Keratinocyte (primary cell): ENCODE results near the gene ACER3. TPM values are rescaled to one million over a fixed set of nuclear protein-coding genes. Genes with fewer than 3 reads are reported as not detected.
A peak's percentile ranks its signal among the peaks of the same experiment; 100 is the strongest.
"Not testable (repeated sequence)": the region's sequence is repeated elsewhere in the genome, so short reads cannot be mapped to it uniquely, and the experiment has no call there.

Experiments
- DNase-seq: peaks from one replicate; pipeline ENCODE4 v3.0.0-alpha.2; 2011; ENCODE audit warnings: low read depth, missing footprints, low spot score
- FAIRE-seq: peaks from 2 replicates; lab custom pipeline; 2011; peaks lifted over from hg19 to GRCh38; lab: Jason Lieb, UNC
- H2AFZ ChIP-seq: 2 replicates; pipeline ENCODE4 v1.6.0; 2012; ENCODE audit warnings: low read length, control low read depth, inconsistent platforms; ENCODE audit not compliant: control insufficient read depth
- H3K27ac ChIP-seq: 2 replicates; pipeline ENCODE4 v1.5.1; 2011; ENCODE audit warnings: low read length; ENCODE audit not compliant: control insufficient read depth, insufficient read depth
- H3K27me3 ChIP-seq: 3 replicates; pipeline ENCODE4 v1.6.0; 2011; ENCODE audit warnings: low read length; ENCODE audit not compliant: control insufficient read depth, insufficient read depth; ENCODE audit errors: extremely low read depth
- H3K36me3 ChIP-seq, 2 experiments: 2 replicates in 1 of 2; 3 replicates in 1 of 2; pipeline ENCODE4 v1.5.1; 2011; ENCODE audit warnings: low read length in 2 of 2, mild to moderate bottlenecking in 1 of 2; ENCODE audit not compliant: control insufficient read depth in 2 of 2, insufficient read depth in 2 of 2; ENCODE audit errors: extremely low read depth in 1 of 2
- H3K4me1 ChIP-seq: 3 replicates; pipeline ENCODE4 v1.5.1; 2011; ENCODE audit warnings: low read length; ENCODE audit not compliant: control insufficient read depth, insufficient read depth; ENCODE audit errors: extremely low read depth
- H3K4me2 ChIP-seq: 3 replicates; pipeline ENCODE4 v1.6.0; 2011; ENCODE audit warnings: low read depth, low read length; ENCODE audit not compliant: control insufficient read depth, insufficient read depth; ENCODE audit errors: extremely low read depth
- H3K4me3 ChIP-seq, 3 experiments: fragments of 200-600 bp in 1 of 3; sonication (generic) in 1 of 3; 2 replicates in 2 of 3; 3 replicates in 1 of 3; pipeline ENCODE4 v1.5.1; 2011 to 2016; ENCODE audit warnings: low read length in 3 of 3, mild to moderate bottlenecking in 3 of 3, control low read depth in 2 of 3, inconsistent platforms in 1 of 3, low read depth in 1 of 3, mixed read lengths in 1 of 3, mixed run types in 1 of 3, moderate library complexity in 1 of 3; ENCODE audit not compliant: control insufficient read depth in 2 of 3, insufficient read depth in 2 of 3; ENCODE audit errors: extremely low read depth in 1 of 3
- H3K79me2 ChIP-seq: 2 replicates; pipeline ENCODE4 v1.6.0; 2012; ENCODE audit warnings: low read length; ENCODE audit not compliant: control insufficient read depth, insufficient read depth
- H3K9ac ChIP-seq: 3 replicates; pipeline ENCODE4 v1.6.0; 2011; ENCODE audit warnings: low read length; ENCODE audit not compliant: control insufficient read depth, insufficient read depth; ENCODE audit errors: extremely low read depth
- H3K9me1 ChIP-seq: 3 replicates; pipeline ENCODE4 v1.6.0; 2011; ENCODE audit warnings: low read length; ENCODE audit not compliant: control insufficient read depth, insufficient read depth; ENCODE audit errors: extremely low read depth
- H3K9me3 ChIP-seq: 2 replicates; pipeline ENCODE4 v1.5.1; 2012; ENCODE audit warnings: low read depth, low read length; ENCODE audit not compliant: control insufficient read depth
- H4K20me1 ChIP-seq: 3 replicates; pipeline ENCODE4 v1.6.0; 2011; ENCODE audit warnings: low read length; ENCODE audit not compliant: control insufficient read depth, insufficient read depth; ENCODE audit errors: extremely low read depth
- EZH2 ChIP-seq: IDR thresholded peaks from one replicate; pipeline ENCODE4 v1.6.1; 2012; ENCODE audit warnings: inconsistent platforms, mild to moderate bottlenecking, low read length, moderate library complexity
- dilution Hi-C: fragments of 300-500 bp; cut with MboI; formaldehyde crosslinking; loops from one replicate; pipeline ENCODE4 v1.7.0; 2020; ENCODE audit warnings: low sequenced_read_pairs; ENCODE audit not compliant: extremely low pct_ligation_motif_present
- polyA plus RNA-seq, 5 experiments: library from polyadenylated mRNA; depleted of rRNA in 3 of 5; stranded (reverse) in 3 of 5; stranded (forward) in 1 of 5; unstranded in 1 of 5; fragments of >200 nt; gene quantifications; 1 replicate in 1 of 5; 2 replicates in 3 of 5; 3 replicates in 1 of 5; pipeline versions ENCODE4 v1.2.1 to v1.2.3, GENCODE V29; 2011 to 2012; ENCODE audit warnings: missing spikeins in 2 of 5, low read depth in 1 of 5, low replicate concordance in 1 of 5
- TF ChIP-seq, protein P1 (sequence below), 3 experiments: IDR thresholded peaks in 1 of 3; conservative IDR thresholded peaks in 1 of 3; optimal IDR thresholded peaks in 1 of 3; 2 replicates in 2 of 3; 3 replicates in 1 of 3; pipeline versions ENCODE3 to v1.5.1; 2011; ENCODE audit warnings: low read length in 3 of 3, mild to moderate bottlenecking in 3 of 3, moderate library complexity in 2 of 3, control low read depth in 1 of 3, inconsistent platforms in 1 of 3; ENCODE audit not compliant: insufficient read depth in 2 of 3; ENCODE audit errors: extremely low read depth in 1 of 3

Gene ACER3
- polyA plus RNA-seq, 1 donor (not counting 4 experiments of a cell fraction or from before 2014, with no cell fraction given): 55.0 TPM

DNA sequence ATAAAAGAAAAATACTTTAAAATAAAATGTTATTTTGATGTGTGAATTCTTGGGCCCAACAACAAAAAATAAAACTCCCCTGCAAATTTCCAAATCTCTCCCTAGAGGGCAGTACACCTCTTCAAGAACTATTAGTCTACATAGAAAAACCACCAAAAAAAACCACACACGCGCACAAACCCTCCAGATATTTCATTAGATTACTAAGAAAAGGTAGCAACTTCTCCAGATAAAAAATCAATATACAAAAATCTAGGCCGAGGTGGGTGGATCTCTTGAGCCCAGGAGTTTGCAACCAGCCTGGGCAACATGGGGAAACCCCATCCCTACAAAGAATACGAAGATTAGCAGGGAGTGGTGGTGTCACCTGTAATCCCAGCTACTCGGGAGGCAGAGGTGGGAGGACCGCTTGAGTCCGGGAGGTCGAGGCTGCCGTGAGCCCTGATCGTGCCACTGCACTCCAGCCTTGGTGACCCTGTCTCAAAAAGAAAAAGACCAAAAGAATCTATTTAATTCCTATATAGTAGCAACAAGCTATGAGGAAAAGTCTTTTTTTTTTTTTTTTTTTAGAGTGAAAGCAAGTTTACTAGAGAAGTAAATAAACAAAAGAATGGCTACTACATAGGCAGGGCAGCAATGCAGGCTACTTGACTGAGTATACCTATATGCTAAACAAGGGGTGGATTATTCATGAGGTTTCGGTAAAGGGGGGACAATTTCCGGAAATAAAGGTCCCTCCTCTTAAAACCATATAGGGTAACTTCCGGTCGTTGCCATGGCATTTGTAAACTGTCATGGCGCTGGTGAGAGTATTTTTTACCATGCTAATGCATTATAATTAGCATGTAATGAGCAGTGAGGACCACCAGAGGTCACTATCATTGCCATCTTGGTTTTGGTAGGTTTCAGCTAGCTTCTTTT lies 186.5 kb downstream of the ACER3 start:
- no peaks in the 10 kb centered on the region for H3K36me3 ChIP-seq
- TF ChIP-seq, protein P1, sequence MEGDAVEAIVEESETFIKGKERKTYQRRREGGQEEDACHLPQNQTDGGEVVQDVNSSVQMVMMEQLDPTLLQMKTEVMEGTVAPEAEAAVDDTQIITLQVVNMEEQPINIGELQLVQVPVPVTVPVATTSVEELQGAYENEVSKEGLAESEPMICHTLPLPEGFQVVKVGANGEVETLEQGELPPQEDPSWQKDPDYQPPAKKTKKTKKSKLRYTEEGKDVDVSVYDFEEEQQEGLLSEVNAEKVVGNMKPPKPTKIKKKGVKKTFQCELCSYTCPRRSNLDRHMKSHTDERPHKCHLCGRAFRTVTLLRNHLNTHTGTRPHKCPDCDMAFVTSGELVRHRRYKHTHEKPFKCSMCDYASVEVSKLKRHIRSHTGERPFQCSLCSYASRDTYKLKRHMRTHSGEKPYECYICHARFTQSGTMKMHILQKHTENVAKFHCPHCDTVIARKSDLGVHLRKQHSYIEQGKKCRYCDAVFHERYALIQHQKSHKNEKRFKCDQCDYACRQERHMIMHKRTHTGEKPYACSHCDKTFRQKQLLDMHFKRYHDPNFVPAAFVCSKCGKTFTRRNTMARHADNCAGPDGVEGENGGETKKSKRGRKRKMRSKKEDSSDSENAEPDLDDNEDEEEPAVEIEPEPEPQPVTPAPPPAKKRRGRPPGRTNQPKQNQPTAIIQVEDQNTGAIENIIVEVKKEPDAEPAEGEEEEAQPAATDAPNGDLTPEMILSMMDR (optimal IDR thresholded peaks at IDR 0.05 in 1 of 3, IDR thresholded peaks at IDR 0.05 in 1 of 3, conservative IDR thresholded peaks at IDR 0.05 in 1 of 3; ENCODE audit: extremely low read depth in 1 of 3, insufficient read depth in 2 of 3, low read length in 3 of 3): peak; percentile 10 to 49 (median 45)
- no peak for TF ChIP-seq EZH2
- H3K4me2 ChIP-seq: peak overlapping the region; percentile 85
- no peaks in the 10 kb centered on the region for H3K9me3 ChIP-seq
- H3K27me3 ChIP-seq: no peaks in the 10 kb centered on the region
- H2AFZ ChIP-seq: peak overlapping the region; percentile 57
- no peaks in the 10 kb centered on the region for H3K79me2 ChIP-seq
- H3K9ac ChIP-seq: peak overlapping the region; percentile 49
- H4K20me1 ChIP-seq: no peaks in the 10 kb centered on the region
- dilution Hi-C loops: no loop called here
- H3K9me1 ChIP-seq: no peaks in the 10 kb centered on the region
- peak overlapping the region; percentile 23 to 58 (median 55) for H3K4me3 ChIP-seq
- H3K27ac ChIP-seq: no peak overlapping the region
- peaks cover 13% of the 10 kb centered on the region for H3K4me1 ChIP-seq
- FAIRE-seq (peak; percentile 9), DNase-seq (peak; percentile 73)

GRCh38 chr11:77047928-77048446 lies 187.3 kb downstream of the ACER3 start:
- H3K9me1 ChIP-seq, H3K27ac ChIP-seq, H3K9ac ChIP-seq, H3K36me3 ChIP-seq, H3K4me3 ChIP-seq, H3K9me3 ChIP-seq, H4K20me1 ChIP-seq, H3K27me3 ChIP-seq, DNase-seq, dilution Hi-C loops, H3K4me2 ChIP-seq, H3K79me2 ChIP-seq, FAIRE-seq, H2AFZ ChIP-seq: not testable (repeated sequence)
- H3K4me1 ChIP-seq: peaks cover 13% of the 10 kb centered on the region
